Mesenchymal stem cell (in vitro differentiated cells and primary cell): ENCODE data around the gene ADAMTS7.
"Not testable (repeated sequence)": the region's sequence is repeated elsewhere in the genome, so short reads cannot be mapped to it uniquely, and the experiment has no call there.

Experiments used
- DNase-seq: peaks from one replicate; pipeline ENCODE4 v3.0.0-alpha.2; 2013
- H2AFZ ChIP-seq: one replicate; pipeline ENCODE4 v1.6.1; 2013; ENCODE audit warnings: low read depth, mild to moderate bottlenecking, control low read depth, inconsistent platforms, low read length, moderate library complexity
- H2AK5ac ChIP-seq: 2 replicates; pipeline ENCODE4 v1.6.1; 2013; ENCODE audit warnings: low read length, moderate library complexity, mild to moderate bottlenecking, inconsistent platforms; ENCODE audit not compliant: severe bottlenecking
- H2BK120ac ChIP-seq: one replicate; pipeline ENCODE4 v1.6.1; 2013; ENCODE audit warnings: low read depth, mild to moderate bottlenecking, inconsistent platforms, low read length, moderate library complexity
- H2BK12ac ChIP-seq, 2 experiments: one replicate each; pipeline ENCODE4 v1.6.1; 2013; ENCODE audit warnings: inconsistent platforms in 2 of 2, low read length in 2 of 2, mild to moderate bottlenecking in 2 of 2, moderate library complexity in 2 of 2, control low read depth in 1 of 2
- H2BK15ac ChIP-seq: one replicate; pipeline ENCODE4 v1.6.1; 2013; ENCODE audit warnings: mild to moderate bottlenecking, low read depth, inconsistent platforms; ENCODE audit not compliant: poor library complexity, severe bottlenecking
- H2BK5ac ChIP-seq: 2 replicates; pipeline ENCODE4 v1.6.1; 2013; ENCODE audit warnings: low read depth, mild to moderate bottlenecking, low read length, control low read depth, inconsistent platforms; ENCODE audit not compliant: poor library complexity, severe bottlenecking
- H3K14ac ChIP-seq, 2 experiments: one replicate each; pipeline ENCODE4 v1.6.1; 2013; ENCODE audit warnings: inconsistent platforms in 2 of 2, low read length in 2 of 2, control low read depth in 1 of 2, mild to moderate bottlenecking in 1 of 2, moderate library complexity in 1 of 2
- H3K18ac ChIP-seq, 2 experiments: one replicate each; pipeline ENCODE4 v1.6.1; 2013; ENCODE audit warnings: inconsistent platforms in 2 of 2, low read length in 2 of 2, control low read depth in 1 of 2, low read depth in 1 of 2, mild to moderate bottlenecking in 1 of 2
- H3K23ac ChIP-seq, 2 experiments: one replicate each; pipeline ENCODE4 v1.6.1; 2013; ENCODE audit warnings: inconsistent platforms in 2 of 2, low read length in 2 of 2, mild to moderate bottlenecking in 2 of 2, moderate library complexity in 2 of 2, control low read depth in 1 of 2
- H3K27ac ChIP-seq: 2 replicates; pipeline ENCODE4 v1.5.1; 2013; ENCODE audit warnings: mild to moderate bottlenecking, moderate library complexity, low read length, control low read depth, inconsistent platforms; ENCODE audit not compliant: poor library complexity, severe bottlenecking
- H3K27me3 ChIP-seq, 2 experiments: 2 replicates each; pipeline versions ENCODE4 v1.6.1 to v1.7.0; 2013; ENCODE audit warnings: low read length in 2 of 2, mild to moderate bottlenecking in 2 of 2, moderate library complexity in 2 of 2, control low read depth in 1 of 2, inconsistent platforms in 1 of 2; ENCODE audit not compliant: control insufficient read depth in 1 of 2, insufficient read depth in 1 of 2
- H3K36me3 ChIP-seq, 2 experiments: 2 replicates each; pipeline versions ENCODE4 v1.6.1 to v1.7.0; 2013; ENCODE audit warnings: low read length in 2 of 2, control low read depth in 1 of 2, inconsistent platforms in 1 of 2, low read depth in 1 of 2, mild to moderate bottlenecking in 1 of 2; ENCODE audit not compliant: insufficient read depth in 2 of 2, control insufficient read depth in 1 of 2
- H3K4ac ChIP-seq, 2 experiments: one replicate each; pipeline ENCODE4 v1.6.1; 2013; ENCODE audit warnings: inconsistent platforms in 2 of 2, low read length in 2 of 2, mild to moderate bottlenecking in 2 of 2, moderate library complexity in 2 of 2, control low read depth in 1 of 2, low read depth in 1 of 2
- H3K4me1 ChIP-seq: 2 replicates; pipeline ENCODE4 v1.6.1; 2013; ENCODE audit warnings: low read depth, low read length, control low read depth; ENCODE audit not compliant: control insufficient read depth, insufficient read depth
- H3K4me2 ChIP-seq: 2 replicates; pipeline ENCODE4 v1.6.1; 2013; ENCODE audit warnings: low read length, mild to moderate bottlenecking, inconsistent platforms; ENCODE audit not compliant: poor library complexity, severe bottlenecking
- H3K4me3 ChIP-seq, 2 experiments: 2 replicates each; pipeline versions ENCODE4 v1.5.1 to v1.7.0; 2013; ENCODE audit warnings: low read length in 2 of 2, mild to moderate bottlenecking in 2 of 2, control low read depth in 1 of 2, low read depth in 1 of 2; ENCODE audit not compliant: insufficient read depth in 1 of 2
- H3K79me1 ChIP-seq: replicated peaks from 2 replicates; pipeline ENCODE4 v1.6.1; 2013; ENCODE audit warnings: mild to moderate bottlenecking, control low read depth, low read length, inconsistent platforms; ENCODE audit not compliant: poor library complexity, severe bottlenecking
- H3K9ac ChIP-seq: 2 replicates; pipeline ENCODE4 v1.7.0; 2013; ENCODE audit warnings: mild to moderate bottlenecking, low read length, moderate library complexity
- H3K9me3 ChIP-seq: 2 replicates; pipeline ENCODE4 v1.7.0; 2013; ENCODE audit warnings: mild to moderate bottlenecking, low read length; ENCODE audit not compliant: control insufficient read depth
- H4K8ac ChIP-seq: one replicate; pipeline ENCODE4 v1.6.1; 2013; ENCODE audit warnings: inconsistent platforms, mild to moderate bottlenecking, low read length, moderate library complexity
- H4K91ac ChIP-seq: one replicate; pipeline ENCODE4 v1.6.1; 2013; ENCODE audit warnings: mild to moderate bottlenecking, low read length, inconsistent platforms
- WGBS: methylation state at CpG from one replicate; pipeline ENCODE4 v1.1.7; 2013; ENCODE audit warnings: mixed read lengths; 5-methylcytosine and 5-hydroxymethylcytosine counted together

The ADAMTS7 gene

GRCh38 chr15:78768531-78769408 is 42.5 kb downstream of the ADAMTS7 start:
- no peak overlapping the region for H3K23ac ChIP-seq
- WGBS = 92% methylated on average over 16 of the region's 18 CpGs

GRCh38 chr15:78768096-78768495 is 43.2 kb downstream of the ADAMTS7 start:
- Histone ChIP-seq H3K4me2 (no peak overlapping the region), H3K9me3 (no peaks in the 10 kb centered on the region), H3K14ac (no peak overlapping the region), H3K4me3 (no peak overlapping the region), H2AK5ac (no peak overlapping the region), H3K18ac (no peak overlapping the region), H3K36me3 (peaks cover 8 to 34% of the 10 kb centered on the region in 2 experiments), H3K4me1 (peaks cover 10% of the 10 kb centered on the region), H4K91ac (peak overlapping the region; percentile 15), H2BK5ac (no peak overlapping the region), H2BK12ac (no peak overlapping the region), H3K27ac (no peak overlapping the region), H4K8ac (peak overlapping the region; percentile 72), H3K23ac (no peak overlapping the region), H2BK120ac (no peak overlapping the region), H2AFZ (no peak overlapping the region), H3K4ac (no peak overlapping the region), H3K27me3 (no peaks in the 10 kb centered on the region), H2BK15ac (no peak overlapping the region), H3K79me1 (no peaks in the 10 kb centered on the region), H3K9ac (no peak overlapping the region)
- WGBS = 91% methylated on average over 7 of the region's 13 CpGs
- no peak for DNase-seq

More at GRCh38 chr15:78768531-78769408, 42.5 kb downstream of the ADAMTS7 start:
- Histone ChIP-seq H2AFZ (no peak overlapping the region), H3K14ac (no peak overlapping the region), H2BK15ac (no peak overlapping the region), H4K91ac (no peak overlapping the region), H3K27me3 (no peaks in the 10 kb centered on the region), H3K36me3 (peaks cover 8 to 31% of the 10 kb centered on the region in 2 experiments), H3K79me1 (no peaks in the 10 kb centered on the region), H2BK5ac (no peak overlapping the region), H3K4me3 (no peak overlapping the region), H3K4me2 (no peak overlapping the region), H4K8ac (peak overlapping the region; percentile 72), H3K18ac (no peak overlapping the region), H2AK5ac (no peak overlapping the region), H3K9ac (no peak overlapping the region), H3K9me3 (no peaks in the 10 kb centered on the region), H3K27ac (no peak overlapping the region), H3K4me1 (peaks cover 9% of the 10 kb centered on the region), H3K4ac (no peak overlapping the region), H2BK120ac (no peak overlapping the region), H2BK12ac (no peak overlapping the region)
- no peak for DNase-seq

GRCh38 chr15:78767331-78767951 is 43.8 kb downstream of the ADAMTS7 start:
- H3K79me1 ChIP-seq = no peaks in the 10 kb centered on the region
- H3K14ac ChIP-seq = no peak overlapping the region
- DNase-seq = no peak
- H2BK12ac ChIP-seq = no peak overlapping the region
- H3K23ac ChIP-seq = no peak overlapping the region
- H2BK120ac ChIP-seq = no peak overlapping the region
- H2AFZ ChIP-seq = no peak overlapping the region
- no peak overlapping the region for H3K4me3 ChIP-seq
- H3K36me3 ChIP-seq = peaks cover 8 to 31% of the 10 kb centered on the region in 2 experiments
- no peak overlapping the region for H2BK15ac ChIP-seq
- H4K91ac ChIP-seq = no peak overlapping the region
- no peak overlapping the region for H2BK5ac ChIP-seq
- WGBS = 94% methylated on average over 14 of the region's 16 CpGs
- H3K27me3 ChIP-seq = no peaks in the 10 kb centered on the region
- no peak overlapping the region for H3K9ac ChIP-seq
- H3K4ac ChIP-seq = no peak overlapping the region
- no peak overlapping the region for H3K27ac ChIP-seq
- no peaks in the 10 kb centered on the region for H3K9me3 ChIP-seq
- no peak overlapping the region for H2AK5ac ChIP-seq
- peaks cover 16% of the 10 kb centered on the region for H3K4me1 ChIP-seq
- no peak overlapping the region for H3K18ac ChIP-seq
- H3K4me2 ChIP-seq = no peak overlapping the region
- H4K8ac ChIP-seq = no peak overlapping the region

DNA sequence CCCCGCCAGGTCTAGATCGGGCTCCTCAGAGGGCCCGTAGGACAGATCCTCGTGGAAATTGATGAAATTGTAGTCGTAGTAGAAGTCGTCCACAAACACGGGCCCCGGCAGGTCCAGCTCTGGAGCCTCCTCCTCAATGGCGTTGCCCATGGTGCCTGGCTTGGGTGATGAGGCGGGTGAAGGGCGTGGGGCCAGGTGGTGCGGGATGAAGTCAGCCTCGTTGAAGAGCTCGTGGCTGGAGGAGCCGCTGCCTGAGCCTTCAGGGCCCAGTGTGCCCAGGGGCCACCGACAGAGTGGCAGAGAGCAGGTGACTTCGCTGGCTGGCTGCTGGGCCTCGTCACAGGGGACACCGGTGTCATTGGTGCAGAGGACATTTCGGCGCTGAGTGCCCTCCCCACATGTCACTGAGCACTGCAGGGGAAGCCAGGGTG is 44.6 kb downstream of the ADAMTS7 start:
- H3K79me1 ChIP-seq, H2BK15ac ChIP-seq, H4K91ac ChIP-seq, H3K27ac ChIP-seq, DNase-seq, H2BK5ac ChIP-seq, H3K14ac ChIP-seq, H4K8ac ChIP-seq, H3K4me3 ChIP-seq, H2AFZ ChIP-seq, H2AK5ac ChIP-seq, H3K18ac ChIP-seq, H2BK12ac ChIP-seq, H3K4me2 ChIP-seq, H3K4ac ChIP-seq, H3K23ac ChIP-seq, H2BK120ac ChIP-seq, H3K27me3 ChIP-seq, H3K9ac ChIP-seq, H3K9me3 ChIP-seq: not testable (repeated sequence)
- WGBS = 98% methylated on average over 14 of the region's 21 CpGs
- H3K4me1 ChIP-seq = peaks cover 24% of the 10 kb centered on the region
- H3K36me3 ChIP-seq = peaks cover 8 to 30% of the 10 kb centered on the region in 2 experiments
